Right renal pelvis (tissue), 4 donors: ENCODE data around the gene OVAAL. TPM values are rescaled to one million over a fixed set of nuclear protein-coding genes. Genes with fewer than 3 reads are reported as not detected.

Source experiments
- DNase-seq, 4 donors: peaks; one replicate each; pipeline ENCODE4 v3.0.0-alpha.2; 2013; ENCODE audit warnings: low read depth in 4 of 4, low spot score in 3 of 4, missing footprints in 1 of 4
- polyA plus RNA-seq, 4 donors: library from polyadenylated mRNA; unstranded; fragments of 120-200 nt; gene quantifications; one replicate each; pipeline ENCODE4 v1.2.1, GENCODE V29; 2013; ENCODE audit not compliant: insufficient read length in 4 of 4

OVAAL gene
- polyA plus RNA-seq, 4 donors = not detected

DNA sequence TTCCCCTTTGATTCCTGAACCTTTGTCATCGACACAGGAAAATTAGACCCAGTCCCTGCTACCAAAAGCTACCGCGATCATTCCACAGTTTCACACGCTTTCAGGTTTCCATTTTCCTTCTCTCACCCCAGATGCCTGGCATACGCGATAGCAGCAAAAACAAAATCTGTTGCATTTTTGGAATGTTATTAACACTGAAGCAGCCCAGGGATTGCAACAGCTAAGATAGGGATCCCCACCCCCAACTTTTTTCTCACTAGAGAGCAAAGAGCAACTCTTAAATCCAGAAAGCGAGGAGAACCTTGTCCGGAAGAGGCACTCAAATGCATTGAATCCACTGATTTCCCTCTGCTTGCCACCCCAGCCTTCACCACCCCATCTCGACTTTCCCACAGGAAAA is 8.9 kb downstream of the OVAAL start:
- DNase-seq = no peak

DNA sequence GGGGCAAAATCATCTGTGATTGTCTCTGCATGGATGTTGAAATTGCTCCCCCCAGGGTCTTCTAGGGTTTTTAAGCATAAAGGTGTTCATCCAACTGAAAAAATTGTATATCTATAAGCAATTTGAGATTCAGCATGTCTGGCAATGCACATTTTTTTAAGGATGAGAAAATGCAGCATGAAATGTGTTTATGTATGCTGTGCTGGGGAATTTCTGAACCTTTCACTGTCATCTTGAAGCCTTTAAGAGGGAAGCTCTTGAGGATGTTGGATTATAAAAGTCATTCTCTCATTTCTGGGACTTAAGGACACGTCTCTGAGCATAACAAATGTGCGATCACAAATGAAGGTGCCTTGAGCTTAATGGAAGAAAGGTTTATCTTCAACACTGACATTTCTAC is 9.4 kb downstream of the OVAAL start:
- DNase-seq = no peak

DNA sequence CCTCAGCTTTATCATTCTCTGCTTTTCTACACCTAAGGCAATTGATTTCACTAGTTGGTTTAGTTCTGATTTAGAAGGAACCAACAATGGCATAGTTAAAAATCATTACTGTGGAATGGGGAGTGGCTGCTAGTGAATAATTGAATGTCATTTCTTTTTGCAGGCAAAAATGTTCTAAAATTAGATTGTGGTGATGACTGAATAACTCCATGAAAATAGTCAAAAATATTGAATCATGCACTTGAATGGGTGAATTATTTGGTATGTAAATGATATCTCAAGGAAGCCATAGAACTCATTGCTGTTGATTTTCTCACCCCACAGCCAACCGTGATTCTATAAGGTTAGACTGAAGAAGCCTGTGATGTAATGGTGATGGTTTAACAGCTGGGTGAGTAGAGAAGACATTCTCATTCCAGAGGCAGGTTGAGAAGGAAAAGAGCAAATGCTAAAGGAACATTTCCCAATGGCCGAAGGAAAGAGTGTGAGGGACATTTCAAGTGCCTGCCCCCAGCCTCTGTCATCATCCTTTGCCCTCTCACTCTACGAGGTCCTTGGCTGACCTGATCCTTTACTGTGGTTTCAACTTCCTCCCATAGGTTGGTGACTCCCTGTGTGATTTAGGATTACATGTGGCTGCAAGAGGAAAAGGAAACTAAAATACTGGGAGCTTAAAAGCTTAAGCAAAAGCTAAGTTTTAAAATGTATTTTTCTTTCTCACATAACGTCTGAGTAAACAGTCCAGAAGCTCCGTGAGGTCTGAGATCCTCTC is 12.5 kb downstream of the OVAAL start:
- DNase-seq = no peak

DNA sequence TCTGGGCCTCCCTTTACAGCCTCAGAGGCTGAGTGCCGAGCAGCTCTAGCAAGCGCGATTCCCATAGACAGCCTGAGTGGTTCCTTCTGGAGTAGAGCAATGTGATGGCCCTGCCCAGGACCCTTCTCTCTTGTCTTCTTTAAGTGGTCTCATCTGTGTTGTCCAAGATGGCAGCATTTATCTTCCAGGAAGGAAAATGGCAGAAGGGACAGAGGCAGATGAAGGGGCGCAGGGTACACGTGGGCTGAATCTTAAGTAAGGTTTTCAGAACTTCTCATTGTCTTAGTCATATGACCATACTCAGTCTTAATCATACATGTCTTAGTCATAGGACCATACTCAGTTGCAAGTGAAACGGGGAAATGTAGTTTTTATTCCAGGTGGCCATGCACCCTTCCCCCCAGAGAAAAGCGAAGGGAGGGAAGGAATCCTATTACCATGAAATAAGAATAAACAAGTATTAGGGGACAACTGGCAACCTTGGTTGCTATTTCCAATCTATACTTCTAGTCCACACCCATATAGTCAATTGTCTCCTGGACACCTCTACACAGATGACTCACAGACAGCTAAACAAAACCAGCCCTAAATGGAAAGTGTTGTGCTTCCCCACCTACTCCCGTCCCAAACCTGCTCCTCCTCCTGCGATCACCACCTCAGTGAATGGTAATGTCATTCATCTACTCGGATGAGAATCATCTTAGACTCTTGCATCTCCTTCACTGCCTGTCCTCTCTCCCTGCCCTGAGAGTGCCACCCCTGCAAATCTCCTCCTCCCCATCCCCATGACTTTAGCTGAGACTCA is 13.3 kb downstream of the OVAAL start:
- DNase-seq = no peak

DNA sequence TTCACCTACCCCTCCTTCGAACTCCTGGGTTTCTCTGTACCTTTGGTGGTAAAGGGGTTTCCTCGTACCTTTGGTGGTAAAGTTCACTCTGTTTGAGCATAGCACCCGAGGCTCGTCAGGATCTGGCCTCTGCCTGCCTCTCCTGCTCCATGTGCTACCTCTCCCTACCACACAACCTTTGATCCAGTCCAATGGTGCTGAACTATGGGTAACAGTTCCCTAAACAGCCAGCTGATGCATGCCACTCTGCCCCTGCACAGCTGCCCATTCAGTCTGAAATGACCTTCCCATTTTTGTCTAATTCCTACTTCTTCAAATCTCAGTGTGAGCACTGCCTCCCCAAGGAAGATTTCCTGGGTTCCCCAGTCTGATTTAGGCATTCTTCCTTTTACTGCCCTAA is 14.0 kb downstream of the OVAAL start:
- no peak for DNase-seq

DNA sequence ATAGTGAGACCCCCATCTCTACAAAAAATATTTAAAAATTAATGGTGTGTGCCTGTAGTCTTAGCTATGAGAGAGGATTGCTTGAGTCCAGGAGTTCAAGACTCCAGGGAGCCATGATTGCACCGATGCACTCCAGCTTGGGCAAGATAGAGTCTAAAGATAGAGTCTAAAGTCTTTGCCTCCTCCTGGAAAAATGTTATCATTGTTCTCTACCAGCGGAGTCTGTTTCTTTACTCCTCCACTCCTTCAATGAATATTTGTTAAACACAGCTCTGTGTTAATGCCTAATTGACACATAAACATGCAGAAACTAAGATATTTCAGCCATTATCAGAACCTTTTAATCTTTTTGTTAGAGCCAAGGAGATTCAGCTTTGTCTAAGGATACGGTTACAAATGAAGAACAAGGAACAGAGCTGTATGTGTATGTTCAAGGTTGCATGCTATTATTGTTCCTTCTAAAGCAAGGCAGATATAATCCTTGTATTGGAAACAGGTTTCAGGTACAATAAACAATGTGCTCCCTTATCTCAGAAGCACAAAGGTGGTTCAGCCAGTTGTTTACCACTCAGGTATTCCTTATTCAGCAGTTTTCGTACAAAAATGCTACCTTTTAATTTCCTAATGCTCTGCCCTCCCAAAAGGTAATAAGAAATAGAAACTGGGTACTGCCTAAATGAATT is 15.4 kb downstream of the OVAAL start:
- no peak for DNase-seq

DNA sequence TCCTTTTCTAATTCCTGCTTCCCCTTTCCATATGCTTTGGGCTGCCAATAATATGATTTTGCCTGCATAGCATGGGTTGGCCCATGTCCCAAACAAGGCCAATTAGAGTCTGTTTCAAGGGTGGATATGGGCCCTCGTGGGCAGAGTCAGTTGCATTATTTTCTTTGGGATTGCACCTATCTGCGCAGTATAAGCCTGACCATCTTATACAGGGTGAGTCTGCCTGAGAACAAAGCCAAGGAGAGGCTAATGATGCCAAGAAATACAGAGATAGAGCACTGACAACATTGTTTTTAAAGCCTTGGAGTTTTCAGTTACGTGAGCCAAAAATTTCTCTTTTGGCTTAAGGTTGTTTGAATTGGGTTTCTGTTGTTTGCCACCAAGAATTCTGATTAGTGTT is 18.6 kb downstream of the OVAAL start:
- DNase-seq = no peak

DNA sequence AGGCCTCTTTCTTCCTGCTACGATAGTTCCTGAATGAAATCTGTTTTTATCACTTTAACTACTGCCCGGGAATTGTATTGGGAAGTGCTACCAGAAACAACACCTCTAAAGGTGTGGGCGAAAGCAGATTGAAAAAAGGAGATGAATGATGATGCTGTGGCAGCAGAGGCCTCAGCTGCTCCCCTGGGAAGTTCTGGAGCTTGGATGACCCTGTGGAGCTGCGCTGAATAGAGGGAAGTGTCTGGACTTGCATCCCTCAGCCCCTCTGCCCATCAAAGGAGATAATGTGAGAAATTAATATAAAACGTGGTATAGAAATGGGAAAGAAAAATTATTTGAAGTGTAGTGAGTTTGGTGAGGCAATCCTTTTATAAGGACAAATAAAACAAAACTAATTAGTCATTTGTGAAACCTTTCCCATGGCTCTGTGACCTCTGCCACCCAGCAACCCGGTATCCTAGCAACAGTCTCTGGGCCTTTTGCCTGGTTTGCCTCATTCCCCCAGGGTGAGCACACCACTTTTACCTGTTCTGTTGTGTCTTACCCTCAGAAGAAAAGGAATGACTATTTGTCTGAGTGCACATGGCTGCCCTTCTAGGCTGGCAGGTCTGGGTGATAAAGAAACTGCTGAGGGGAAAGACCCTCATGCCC is 21.3 kb downstream of the OVAAL start:
- no peak for DNase-seq

DNA sequence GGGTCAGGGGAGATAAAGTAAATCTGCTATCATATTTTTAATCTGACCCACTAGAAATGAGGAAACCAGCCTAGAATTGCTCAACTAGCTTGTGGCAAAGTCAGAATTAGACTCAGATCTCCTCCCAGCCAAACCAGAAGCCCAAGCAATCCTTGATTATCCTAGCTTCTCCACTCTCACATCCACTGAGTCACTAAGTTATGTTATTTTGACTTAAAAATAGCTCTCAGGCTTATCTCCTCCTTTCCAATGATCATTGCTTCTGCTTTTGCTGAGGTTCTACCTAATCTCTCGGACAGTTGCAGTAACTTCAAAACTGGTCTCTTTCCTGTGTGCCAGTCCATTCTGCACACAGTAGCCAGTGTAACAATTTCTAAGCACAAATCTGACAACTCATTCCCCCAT is 22.9 kb downstream of the OVAAL start:
- no peak for DNase-seq

DNA sequence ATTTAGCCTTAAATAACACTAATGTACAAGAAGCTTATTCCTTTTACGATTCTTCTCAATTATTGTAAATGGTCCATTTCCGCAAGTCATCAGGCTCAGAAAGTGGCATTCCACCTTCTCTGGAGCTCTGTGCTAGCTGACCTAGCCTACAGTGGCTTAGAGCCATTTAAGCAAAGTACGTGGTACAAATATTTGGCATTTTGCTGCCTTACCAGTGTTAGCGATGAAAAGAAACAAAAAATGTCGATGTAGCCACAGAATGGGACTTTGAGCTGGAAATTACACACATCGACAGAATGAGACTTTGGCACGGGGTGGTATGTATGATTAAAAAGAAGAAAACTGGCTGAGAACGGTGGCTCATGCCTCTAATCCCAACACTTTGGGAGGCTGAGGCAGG is 26.1 kb downstream of the OVAAL start:
- no peak for DNase-seq

DNA sequence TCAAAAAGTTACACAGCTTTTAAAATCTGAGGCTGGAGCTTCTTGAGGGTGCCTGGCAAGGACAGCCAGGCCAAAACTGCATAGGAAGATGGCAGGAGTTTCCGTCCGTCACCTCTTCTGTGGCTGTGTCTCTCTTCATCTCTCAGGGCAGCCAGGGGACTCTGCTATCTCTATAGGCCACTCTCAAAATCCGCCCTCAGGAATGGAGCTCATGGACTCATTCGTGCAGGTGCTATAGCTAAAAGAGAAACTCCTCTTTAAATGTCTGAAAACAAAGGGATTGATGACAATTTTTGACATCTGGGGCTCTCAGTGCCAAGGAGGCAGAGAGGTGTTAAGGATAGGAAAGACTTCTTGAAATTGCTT is 27.2 kb downstream of the OVAAL start:
- no peak for DNase-seq

DNA sequence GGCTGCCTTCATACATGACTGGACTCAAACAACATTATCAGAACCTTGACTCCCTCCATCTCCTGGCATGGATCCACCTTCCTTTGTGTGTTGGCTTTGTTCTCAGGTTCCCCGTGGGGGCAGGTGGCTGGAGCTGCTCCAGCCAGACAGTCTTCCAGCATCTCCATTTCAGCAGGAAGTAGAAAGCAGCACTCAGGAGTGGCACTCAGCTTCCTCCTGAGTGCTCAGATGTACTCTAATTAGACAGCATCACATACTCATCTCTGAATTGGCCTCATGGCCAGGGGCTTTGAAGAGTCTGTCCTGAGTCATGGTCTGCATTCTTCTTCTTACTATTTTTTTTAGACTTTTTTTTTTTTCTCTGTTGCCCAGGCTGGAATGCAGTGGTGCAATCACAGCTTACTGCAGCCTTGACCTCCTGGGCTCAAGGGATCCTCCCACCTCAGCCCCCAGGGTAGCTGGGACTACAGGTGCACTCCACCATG is 27.9 kb downstream of the OVAAL start:
- no peak for DNase-seq

DNA sequence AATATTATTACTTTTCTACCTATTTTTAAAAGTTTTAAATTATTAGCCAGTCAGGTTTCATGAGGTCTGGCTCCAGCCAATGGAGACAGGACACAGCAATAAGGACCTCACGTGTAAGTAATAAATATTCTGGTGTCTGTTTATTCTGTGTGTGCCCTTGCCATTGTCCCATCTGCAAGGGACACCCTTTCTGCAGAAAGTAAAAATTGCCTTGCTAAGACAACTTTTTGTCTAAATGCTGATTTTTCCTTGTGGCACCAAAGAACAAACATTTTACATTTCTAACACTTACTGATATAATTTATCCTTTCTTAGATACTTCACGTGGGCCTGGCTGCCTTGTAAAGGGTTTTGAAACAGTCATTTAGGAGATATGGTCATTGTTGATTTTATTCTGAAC is 29.4 kb downstream of the OVAAL start:
- no peak for DNase-seq

DNA sequence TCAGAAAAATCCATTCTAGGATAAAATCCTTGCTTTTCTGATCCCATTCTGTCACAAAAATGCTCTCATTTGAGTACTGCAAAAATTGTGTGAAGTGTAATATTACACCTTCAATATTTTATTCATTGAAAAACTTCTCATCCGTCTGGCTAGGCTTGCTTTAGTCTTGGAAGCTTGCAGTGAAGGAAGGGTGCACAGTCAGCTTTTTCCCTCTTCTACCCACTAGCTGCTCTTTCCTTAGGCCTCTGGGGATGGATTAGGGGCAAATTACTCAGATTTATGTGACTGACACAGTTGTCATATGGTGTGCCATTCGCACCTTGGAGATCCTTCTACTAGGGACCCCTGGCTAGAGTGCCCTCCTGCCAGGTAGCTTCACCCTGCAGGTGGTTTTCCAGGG is 32.1 kb downstream of the OVAAL start:
- DNase-seq = no peak

DNA sequence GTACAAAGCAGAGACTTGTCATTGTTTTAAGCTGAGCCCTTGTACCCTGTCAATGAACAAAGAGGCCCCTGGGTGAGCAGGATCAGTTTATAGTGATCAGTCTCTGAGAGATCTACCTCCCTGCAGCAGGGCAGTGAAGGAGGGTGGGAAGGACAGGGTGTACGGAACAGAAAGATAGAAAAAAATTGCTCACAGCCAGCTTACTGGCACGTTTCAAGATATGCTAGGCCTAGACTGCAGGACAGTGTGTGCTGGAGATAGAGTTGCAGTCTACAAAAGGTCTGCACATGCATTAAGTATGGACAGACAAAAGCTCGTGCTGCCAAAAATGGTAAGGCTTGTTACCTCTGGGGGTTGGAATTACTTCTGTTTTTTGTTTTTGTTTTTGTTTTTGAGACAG is 34.6 kb downstream of the OVAAL start:
- no peak for DNase-seq

DNA sequence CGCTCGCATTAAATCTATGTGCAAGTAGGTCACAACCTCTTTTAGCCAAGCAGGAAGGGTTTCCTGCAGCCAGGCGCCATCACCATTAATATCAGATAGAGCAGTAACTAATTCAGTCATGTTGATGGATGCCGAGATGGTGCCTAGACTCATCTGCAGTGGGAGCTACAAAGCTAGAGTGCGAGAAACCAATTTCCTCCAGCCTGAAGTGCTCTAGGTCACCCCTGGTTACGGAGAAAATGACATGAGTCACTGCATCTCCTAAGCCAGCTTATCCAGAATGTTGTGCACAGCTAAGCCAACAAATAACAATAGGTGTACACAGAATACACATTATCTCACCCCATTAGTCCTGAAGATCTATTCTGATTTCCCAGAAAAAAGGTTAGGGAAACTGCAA is 36.0 kb downstream of the OVAAL start:
- no peak for DNase-seq

DNA sequence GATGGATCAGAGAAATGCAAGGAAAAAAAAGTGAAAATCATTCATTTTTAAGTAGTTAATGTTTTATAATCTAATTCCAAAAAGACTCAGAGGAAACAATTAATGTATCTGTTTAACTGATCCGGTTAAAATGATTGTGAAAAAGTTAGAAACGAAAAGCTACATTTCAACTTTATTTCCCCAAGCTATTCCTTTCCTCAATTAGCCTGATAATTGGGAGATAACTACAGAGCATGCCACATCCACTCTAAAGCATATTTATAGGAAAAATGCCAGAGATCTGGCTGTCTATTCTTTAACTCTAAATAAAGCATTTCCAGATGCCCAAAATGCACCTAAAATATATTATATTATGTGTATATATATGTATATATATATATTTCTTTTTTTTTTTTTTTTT is 37.2 kb downstream of the OVAAL start:
- DNase-seq = no peak

DNA sequence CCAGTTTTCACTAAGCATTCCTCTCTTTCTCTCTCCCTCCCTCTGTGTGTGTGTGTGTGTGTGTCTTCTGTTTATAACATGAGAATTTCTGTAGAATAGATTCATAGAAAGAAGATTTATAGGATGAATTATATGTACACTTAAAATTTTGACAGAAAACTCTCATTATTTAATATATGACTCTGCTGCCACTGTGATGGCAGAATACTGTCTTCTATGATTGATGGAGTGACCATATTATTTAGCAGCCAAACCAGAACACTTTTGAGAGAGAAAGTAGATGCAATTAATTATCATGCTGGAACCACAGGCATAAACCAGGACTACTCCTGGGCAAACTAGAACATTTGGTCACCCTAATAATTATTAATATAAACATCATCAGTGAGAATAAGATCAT is 38.8 kb downstream of the OVAAL start:
- no peak for DNase-seq

DNA sequence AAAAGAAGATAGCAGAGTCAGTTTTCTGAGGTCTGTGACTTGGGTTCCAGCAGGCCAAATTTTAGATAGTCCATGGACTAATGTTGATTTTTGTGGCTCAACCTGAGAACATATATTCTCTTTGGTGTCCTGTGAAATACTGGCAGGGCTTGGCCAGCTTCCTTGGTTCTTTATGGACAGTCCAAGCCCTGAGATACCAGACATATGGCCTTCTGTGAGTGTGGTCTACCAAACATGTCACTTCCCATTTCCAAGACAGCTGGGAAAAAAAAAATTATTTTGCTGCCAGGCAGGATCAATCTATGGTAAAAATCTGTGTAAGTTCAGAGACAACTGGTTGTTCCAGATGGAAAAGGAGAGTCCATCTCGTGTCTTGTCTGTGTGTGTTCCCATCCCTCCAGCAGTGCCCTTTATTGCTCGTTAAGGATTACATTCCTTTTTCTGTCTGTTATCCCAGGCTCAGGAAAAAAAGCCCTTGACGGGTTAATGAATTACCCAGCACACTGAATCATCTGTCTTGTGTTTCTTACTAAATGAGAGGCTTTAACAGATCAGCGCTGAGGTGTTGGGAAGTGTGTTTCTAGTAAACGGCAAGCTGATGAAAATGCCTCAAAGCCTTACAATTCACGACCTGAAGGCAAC is 39.7 kb downstream of the OVAAL start:
- peak in 1 of 4 donors; percentile 43 for DNase-seq

DNA sequence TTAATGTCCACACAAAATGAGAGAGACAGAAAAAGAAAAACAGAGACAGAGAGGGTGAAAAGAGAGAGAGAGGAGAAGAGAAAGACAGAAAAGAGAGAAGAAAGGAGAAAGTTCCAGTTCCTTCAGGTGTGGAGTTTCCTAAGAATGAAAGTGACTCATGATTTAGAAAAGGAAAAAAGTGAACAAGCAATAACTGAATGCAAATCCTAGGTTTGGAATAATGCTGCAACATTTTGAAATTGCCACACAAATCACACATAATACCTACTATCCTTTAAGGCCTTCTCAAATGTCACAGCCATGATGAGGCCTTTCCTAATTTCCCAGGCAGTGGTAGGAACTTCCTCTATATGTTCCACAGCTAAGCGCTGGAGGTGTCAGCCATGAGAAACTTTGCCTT is 41.6 kb downstream of the OVAAL start:
- no peak for DNase-seq

DNA sequence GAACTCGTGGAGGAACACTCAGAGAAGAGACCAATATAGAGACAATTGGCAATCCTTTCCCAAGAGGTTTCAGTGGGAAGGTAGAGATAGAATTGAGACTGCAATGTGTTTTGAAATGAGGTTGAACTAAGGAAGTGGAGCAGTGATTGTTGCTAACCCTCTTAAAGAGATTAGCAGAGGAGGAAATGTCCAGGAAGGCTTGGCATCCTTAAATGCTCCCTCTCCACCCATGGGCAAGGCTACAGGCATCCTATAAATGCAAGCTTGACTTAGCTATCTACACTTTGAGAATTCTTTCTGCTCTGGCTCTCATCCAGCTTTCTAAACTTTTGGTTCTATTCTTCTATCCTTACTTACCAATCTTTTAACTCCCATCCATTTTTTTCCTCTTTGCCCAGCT is 42.7 kb downstream of the OVAAL start:
- DNase-seq = no peak
